ENCODE data around the gene ANKRD65.

The ANKRD65 gene

GRCh38 chr1:1436630-1437032, 15.6 kb upstream of the ANKRD65 start:
- no peak for DNase-seq

GRCh38 chr1:1435911-1436629, 15.0 kb upstream of the ANKRD65 start:
- DNase-seq, result peak; percentile 20
- Histone ChIP-seq H3K27me3 (no peaks in the 10 kb centered on the region), H3K36me3 (no peaks in the 10 kb centered on the region), H3K4me1 (peaks cover 41% of the 10 kb centered on the region), H3K9me3 (no peaks in the 10 kb centered on the region), H3K4me3 (ENCODE audit: low read depth, low read length) (peak overlapping the region; percentile 58)
- no peak for TF ChIP-seq CTCF (IDR thresholded peaks at IDR 0.05; ENCODE audit: low read depth, low read length)

More at GRCh38 chr1:1436630-1437032, 15.6 kb upstream of the ANKRD65 start:
- no peak for TF ChIP-seq CTCF (IDR thresholded peaks at IDR 0.05; ENCODE audit: low read depth, low read length)
- no peaks in the 10 kb centered on the region for H3K9me3 ChIP-seq
- H3K4me3 ChIP-seq (ENCODE audit: low read depth, low read length), result peak overlapping the region; percentile 58
- H3K4me1 ChIP-seq, result peaks cover 38% of the 10 kb centered on the region
- H3K36me3 ChIP-seq, result no peaks in the 10 kb centered on the region
- H3K27me3 ChIP-seq, result no peaks in the 10 kb centered on the region

GRCh38 chr1:1435106-1435903, 14.2 kb upstream of the ANKRD65 start, which contains the start of gene VWA1:
TSS of gene VWA1 (plus strand) at chr1:1435690. CDS start at chr1:1435749, 59 bp downstream.
- Histone ChIP-seq H3K27me3 (no peaks in the 10 kb centered on the region), H3K9me3 (no peaks in the 10 kb centered on the region), H3K4me3 (ENCODE audit: low read depth, low read length) (peak within 1 kb of the TSS; percentile 58), H3K4me1 (peaks cover 46% of the 10 kb centered on the region), H3K36me3 (no peaks in the 10 kb centered on the region)
- peak; percentile 88 for DNase-seq
- no peak; the same call in 1 of the 2 replicates for TF ChIP-seq CTCF (IDR thresholded peaks at IDR 0.05; ENCODE audit: low read depth, low read length)

GRCh38 chr1:1434824-1435105, 13.7 kb upstream of the ANKRD65 start:
- DNase-seq, result no peak
- Histone ChIP-seq H3K27me3 (no peaks in the 10 kb centered on the region), H3K4me1 (peaks cover 47% of the 10 kb centered on the region), H3K4me3 (ENCODE audit: low read depth, low read length) (peak overlapping the region; percentile 56), H3K9me3 (no peaks in the 10 kb centered on the region), H3K36me3 (no peaks in the 10 kb centered on the region)
- no peak for TF ChIP-seq CTCF (IDR thresholded peaks at IDR 0.05; ENCODE audit: low read depth, low read length)

- no peak overlapping the region for H3K4me3 ChIP-seq (ENCODE audit: low read depth, low read length)
- H3K36me3 ChIP-seq, result no peaks in the 10 kb centered on the region
- TF ChIP-seq CTCF (IDR thresholded peaks at IDR 0.05; ENCODE audit: low read depth, low read length), result no peak
- H3K27me3 ChIP-seq, result no peaks in the 10 kb centered on the region
- H3K4me1 ChIP-seq, result peaks cover 47% of the 10 kb centered on the region
- peak; percentile 16 for DNase-seq
- H3K9me3 ChIP-seq, result no peaks in the 10 kb centered on the region
These were observed 13.2 kb upstream of the ANKRD65 start for GRCh38 chr1:1434131-1434823.
